HG03139 (cell line): ENCODE results near the gene EPB41L3.

Experiments used
- ATAC-seq: cut with Tn5 transposase; IDR thresholded peaks from one replicate; pipeline ENCODE4 v1.9.1; 2021; ENCODE audit not compliant: unreplicated experiment

Gene EPB41L3

DNA sequence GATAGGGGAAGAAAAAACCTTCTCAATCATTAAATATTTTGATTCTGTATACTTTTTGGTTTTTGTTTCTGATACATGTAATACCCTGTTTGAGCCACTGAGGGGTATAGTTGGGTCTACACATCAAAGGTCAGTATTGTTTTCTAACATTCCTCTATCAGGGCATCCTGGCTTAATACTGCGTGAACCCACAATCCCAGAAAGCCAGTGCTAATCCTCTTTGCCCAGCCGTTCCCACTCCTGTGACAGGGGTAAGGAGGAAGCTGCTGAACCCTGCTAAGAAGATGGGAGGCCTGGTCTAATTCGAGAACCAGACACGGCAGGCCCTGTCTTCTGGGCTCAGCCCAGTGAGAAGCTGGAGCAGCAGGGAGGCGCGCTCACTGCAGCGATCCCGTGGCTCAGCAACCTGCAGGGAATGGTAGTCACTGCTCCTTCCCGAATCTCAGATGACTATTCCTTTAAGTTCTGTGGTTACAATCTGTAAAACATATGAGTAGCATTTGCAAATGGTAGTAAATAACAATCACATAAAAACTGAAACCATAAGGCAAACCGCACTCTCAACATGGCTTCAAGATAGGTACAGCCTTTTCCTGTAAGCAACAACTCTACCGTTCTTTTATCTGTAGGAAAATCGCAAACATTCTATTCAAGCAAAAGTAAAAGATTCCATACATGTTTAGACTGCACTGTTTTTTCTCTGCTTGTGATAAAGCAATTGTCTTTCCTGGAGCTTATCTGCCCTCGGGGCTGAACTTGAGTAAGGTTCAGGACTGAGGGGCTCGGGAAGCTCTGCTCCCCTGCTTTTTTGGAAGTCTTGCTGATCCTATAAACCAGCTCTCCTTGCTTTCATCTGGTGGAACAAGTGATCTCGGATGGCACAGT lies 87.0 kb downstream of the EPB41L3 start:
- peak; percentile 75 for ATAC-seq

GRCh38 chr18:5455674-5456073 lies 88.1 kb downstream of the EPB41L3 start:
- ATAC-seq, result no peak

DNA sequence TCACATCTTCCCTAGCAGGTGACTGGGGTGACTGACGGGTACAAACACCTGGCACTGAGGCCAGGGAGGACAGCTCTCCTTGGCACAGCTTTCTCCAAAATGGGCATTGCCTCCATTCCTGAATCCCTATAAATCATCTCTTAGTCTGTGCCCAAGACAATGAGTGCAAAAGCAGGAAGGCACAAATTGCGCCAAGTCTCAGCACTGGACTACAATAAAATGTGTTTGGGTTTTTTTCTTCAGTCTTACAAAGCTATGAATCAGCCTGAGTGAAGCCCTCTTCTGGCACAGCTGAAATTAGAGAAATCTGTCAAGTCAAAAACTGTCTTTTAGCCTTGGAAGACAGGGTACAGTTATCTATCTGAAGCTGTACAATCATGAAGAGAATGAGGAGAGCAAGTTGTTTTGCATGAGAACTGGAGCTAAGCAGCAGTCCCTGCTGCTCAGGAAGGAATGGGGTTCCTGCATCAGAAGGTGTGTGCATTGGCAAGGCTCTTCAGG lies 90.8 kb downstream of the EPB41L3 start:
- ATAC-seq, result no peak

GRCh38 chr18:5451871-5452270 lies 91.9 kb downstream of the EPB41L3 start:
- no peak for ATAC-seq

DNA sequence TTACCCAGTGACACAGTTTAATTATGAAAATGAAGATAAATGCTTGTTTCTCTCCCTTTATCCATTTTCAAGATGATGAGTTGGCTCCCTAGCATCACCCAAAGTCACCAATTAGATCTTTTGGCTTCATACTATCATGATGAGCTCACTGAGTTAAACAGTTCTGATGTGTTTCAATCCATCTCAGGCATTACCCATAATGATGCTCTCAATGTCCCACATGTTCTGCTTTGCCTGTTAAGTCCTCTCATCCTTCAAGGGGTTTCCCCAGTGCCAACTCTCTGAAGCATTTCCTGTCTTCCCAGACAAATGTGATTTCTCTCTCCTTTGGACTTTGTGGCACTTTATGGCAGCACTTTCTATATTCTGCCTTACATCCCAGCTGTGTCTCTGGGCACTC lies 92.6 kb downstream of the EPB41L3 start:
- ATAC-seq, result no peak

DNA sequence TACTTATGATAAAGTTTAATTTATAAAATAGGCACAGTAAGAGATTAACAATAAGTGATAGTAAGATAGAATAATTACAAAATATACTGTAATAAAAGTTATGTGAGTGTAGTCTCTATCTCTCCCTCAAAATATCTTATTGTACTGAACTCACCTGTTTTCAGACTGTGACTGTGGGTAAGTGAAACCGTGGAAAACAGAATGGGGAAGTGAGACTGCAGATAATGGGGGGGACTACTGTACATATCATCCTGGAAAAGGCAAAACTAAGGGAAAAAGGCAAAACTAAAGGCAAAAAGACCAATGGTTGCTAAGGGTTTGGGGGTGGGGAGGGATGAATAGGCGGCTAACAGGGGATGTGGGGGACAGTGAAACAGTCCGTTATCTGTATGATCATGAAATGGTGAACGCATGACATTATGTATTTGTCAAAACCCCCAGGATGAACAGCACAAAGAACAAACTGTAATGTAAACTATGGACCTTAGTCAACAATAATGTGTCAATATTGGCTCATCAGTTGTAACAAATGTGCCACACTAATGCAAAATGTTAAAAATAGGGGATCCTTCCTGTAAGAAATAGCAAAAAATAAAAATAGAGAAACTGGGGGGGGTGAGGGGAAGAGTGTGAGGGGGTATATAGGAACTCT lies 93.8 kb downstream of the EPB41L3 start:
- ATAC-seq, result no peak

- no peak for ATAC-seq
These were observed 96.4 kb downstream of the EPB41L3 start for GRCh38 chr18:5447442-5447841.

GRCh38 chr18:5444847-5445246 lies 99.0 kb downstream of the EPB41L3 start:
- ATAC-seq, result peak; percentile 81

DNA sequence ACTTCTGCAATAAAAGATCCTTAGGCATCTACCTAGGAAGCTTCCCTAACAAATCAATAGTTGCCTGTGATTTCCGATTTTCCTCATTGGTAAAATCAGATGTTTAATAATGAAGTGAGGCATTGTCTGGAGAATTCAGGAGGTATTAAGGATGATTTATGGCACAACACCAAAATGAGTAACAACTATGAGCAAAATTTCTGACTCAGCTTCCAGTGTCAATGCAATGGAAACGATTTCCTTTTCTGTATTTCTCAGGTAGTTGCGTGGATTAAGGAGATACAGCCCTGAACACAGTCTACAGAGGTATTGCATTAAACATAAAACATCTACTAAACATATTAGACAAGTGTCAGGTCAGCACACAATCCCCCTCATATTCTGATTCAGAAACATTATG lies 99.5 kb downstream of the EPB41L3 start:
- no peak for ATAC-seq

DNA sequence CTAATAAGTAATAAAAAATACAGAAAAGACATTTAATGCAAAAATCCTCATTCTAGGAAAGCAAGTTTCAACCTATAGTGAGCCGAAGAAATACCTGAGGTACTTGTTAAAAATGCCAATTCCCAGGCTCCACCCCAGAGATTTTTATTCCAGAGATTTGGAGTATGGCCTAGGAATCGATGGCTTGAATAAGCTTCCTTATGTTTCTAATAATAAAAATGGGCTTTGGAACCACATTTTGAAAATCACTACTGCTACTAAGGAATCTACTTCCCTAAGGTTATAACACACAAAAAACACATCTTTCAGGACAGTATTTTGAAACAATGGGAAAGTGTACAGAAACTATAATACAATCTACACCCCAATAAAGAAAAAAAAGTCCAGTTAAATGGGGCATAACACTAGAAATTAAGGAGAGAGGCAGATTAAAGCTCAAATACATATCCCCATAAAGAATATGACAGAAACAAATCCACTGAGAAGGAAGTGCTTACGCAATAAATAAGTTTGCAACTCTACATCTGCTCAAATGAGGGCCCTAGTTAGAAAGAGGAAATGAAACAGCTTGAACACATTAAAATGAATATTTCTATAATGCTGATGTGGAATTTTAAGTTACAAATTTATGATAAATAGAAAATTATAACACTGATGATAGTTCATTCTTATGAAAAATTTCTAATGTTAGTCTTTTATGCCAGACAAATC lies 103.7 kb downstream of the EPB41L3 start:
- ATAC-seq, result no peak

GRCh38 chr18:5434425-5434824 lies 109.4 kb downstream of the EPB41L3 start:
- no peak for ATAC-seq

DNA sequence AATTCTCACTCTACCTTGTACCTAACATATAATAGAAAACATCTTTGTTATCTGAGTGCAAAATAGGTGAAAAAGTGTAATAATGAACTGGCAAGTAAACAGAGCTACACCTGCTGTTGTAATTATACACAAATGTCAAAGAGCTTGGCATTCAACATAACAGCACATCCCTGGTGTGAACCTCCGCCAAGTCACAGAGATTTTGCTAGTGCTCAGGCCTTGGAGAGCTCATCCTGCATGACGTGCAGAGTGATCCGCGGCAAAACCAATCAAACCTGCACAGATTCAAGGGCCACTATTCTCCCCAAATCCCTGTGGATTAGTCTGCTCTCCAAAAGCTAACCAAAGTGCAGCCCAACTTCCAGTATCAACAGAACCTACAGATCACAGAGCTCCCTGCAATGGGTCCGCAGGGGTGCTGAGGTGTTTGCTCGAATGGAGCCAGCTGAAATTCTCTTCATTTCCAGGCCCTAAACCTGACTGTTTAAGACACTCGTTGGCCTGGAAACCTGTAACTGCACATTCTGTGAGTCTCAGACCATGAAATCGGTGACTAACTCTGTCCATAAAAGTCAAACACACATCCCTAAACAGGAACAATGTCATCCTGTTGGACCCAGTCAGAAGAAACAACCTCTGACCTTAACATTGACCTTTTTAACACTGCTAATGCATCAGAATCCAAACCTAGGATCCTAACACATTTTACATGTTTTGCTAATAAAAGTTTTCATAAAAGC lies 111.8 kb downstream of the EPB41L3 start:
- no peak for ATAC-seq

- ATAC-seq, result no peak
These were observed 113.7 kb downstream of the EPB41L3 start for GRCh38 chr18:5430131-5430530.

- ATAC-seq, result no peak
These were observed 114.1 kb downstream of the EPB41L3 start for GRCh38 chr18:5429681-5430080.

- ATAC-seq, result no peak
These were observed 118.1 kb downstream of the EPB41L3 start for GRCh38 chr18:5425721-5426120.

- no peak for ATAC-seq
These were observed 118.7 kb downstream of the EPB41L3 start for GRCh38 chr18:5424903-5425664.

GRCh38 chr18:5422626-5423025 lies 121.2 kb downstream of the EPB41L3 start:
- ATAC-seq, result no peak

GRCh38 chr18:5421981-5422380 lies 121.8 kb downstream of the EPB41L3 start:
- ATAC-seq, result no peak

DNA sequence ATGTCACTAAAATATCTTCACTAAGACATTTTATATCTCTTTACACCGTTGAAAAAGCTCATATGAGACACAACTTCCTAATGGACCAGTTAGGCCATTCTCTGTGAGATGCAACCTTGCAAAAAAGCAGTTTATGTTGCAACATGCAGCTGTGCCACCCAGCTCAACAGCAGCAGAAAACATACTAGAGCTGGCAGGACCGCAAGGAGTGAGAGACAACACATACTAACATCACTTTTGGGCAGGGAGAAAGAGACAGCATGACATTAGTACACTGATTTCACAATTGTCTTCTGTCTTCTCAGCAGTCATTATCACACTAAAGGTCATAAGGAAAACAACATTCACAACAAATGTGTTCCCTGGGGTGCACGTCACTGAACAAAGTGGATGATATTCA lies 122.9 kb downstream of the EPB41L3 start:
- no peak for ATAC-seq

DNA sequence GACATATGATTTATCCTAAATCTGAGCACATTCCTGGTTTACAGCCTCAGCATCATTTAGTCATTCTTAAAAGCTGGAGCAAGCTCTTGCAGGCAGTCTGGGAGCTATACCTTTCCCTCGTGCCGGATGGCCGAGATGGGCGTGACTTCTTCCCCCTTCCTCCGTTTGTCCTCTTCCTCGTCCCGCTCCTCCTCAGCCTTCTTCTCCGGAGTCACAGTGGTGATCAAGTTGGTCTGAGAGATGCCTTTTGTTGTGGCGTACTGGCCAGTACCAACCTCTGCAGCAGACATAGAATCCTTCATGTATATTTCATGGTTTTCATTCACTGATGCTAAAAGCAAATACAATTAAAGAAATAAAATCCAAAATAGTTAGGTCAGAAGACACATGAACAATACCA lies 124.2 kb downstream of the EPB41L3 start:
- no peak for ATAC-seq
